IMR-90 (cell line): ENCODE results near the gene AP3D1. TPM values are rescaled to one million over a fixed set of nuclear protein-coding genes. Genes with fewer than 3 reads are reported as not detected.
"Not testable (repeated sequence)": the region's sequence is repeated elsewhere in the genome, so short reads cannot be mapped to it uniquely, and the experiment has no call there.

Source experiments
- ATAC-seq: fragments of 200-7000 bp; cut with Tn5 transposase; 2 replicates; pipeline ENCODE4 v1.9.1; 2020; ENCODE audit warnings: low read depth, mild to moderate bottlenecking, moderate library complexity
- BruUV-seq: library from RNA; stranded (reverse); fragments of 400-500 nt; replicated peaks from 2 replicates; lab custom pipeline; 2021; lab: Mats Ljungman, UMichigan
- CTCF ChIA-PET: fragments of 300-600 bp; formaldehyde crosslinking; extraction: SDS; loops from one replicate; lab custom pipeline; 2021; ENCODE audit warnings: antibody characterized with exemption; lab: Yijun Ruan, JAX
- POLR2A ChIA-PET: fragments of 300-600 bp; sonication (Branson Sonifier 250); formaldehyde crosslinking; loops from one replicate; lab custom pipeline; 2022; ENCODE audit warnings: antibody characterized with exemption; ENCODE audit not compliant: unreplicated experiment; lab: Charles Lee
- DNase-seq: peaks from one replicate; pipeline ENCODE4 v3.0.0; 2013
- H2AFZ ChIP-seq: replicated peaks from 2 replicates; pipeline ENCODE3; 2013; ENCODE audit warnings: low read length, mild to moderate bottlenecking; ENCODE audit not compliant: poor library complexity
- H2AK5ac ChIP-seq: 2 replicates; pipeline ENCODE4 v1.6.1; 2013; ENCODE audit warnings: low read depth, low read length, inconsistent platforms
- H2AK9ac ChIP-seq: replicated peaks from 2 replicates; pipeline ENCODE3; 2013; ENCODE audit warnings: mild to moderate bottlenecking, low read depth, low read length, moderate library complexity; ENCODE audit not compliant: poor library complexity
- H2BK120ac ChIP-seq: 2 replicates; pipeline ENCODE4 v1.6.1; 2013; ENCODE audit warnings: low read depth, low read length, inconsistent platforms
- H2BK15ac ChIP-seq: 3 replicates; pipeline ENCODE4 v1.6.1; 2013; ENCODE audit warnings: low read depth, low read length, inconsistent platforms
- H2BK20ac ChIP-seq: 2 replicates; pipeline ENCODE4 v1.6.1; 2013; ENCODE audit warnings: low read depth, mild to moderate bottlenecking, inconsistent platforms, low read length, moderate library complexity
- H2BK5ac ChIP-seq: 2 replicates; pipeline ENCODE4 v1.6.1; 2013; ENCODE audit warnings: mild to moderate bottlenecking, low read depth, low read length, inconsistent platforms; ENCODE audit not compliant: poor library complexity, severe bottlenecking
- H3K14ac ChIP-seq: replicated peaks from 2 replicates; pipeline ENCODE4 v1.6.1; 2013; ENCODE audit warnings: low read depth, low read length, inconsistent platforms
- H3K18ac ChIP-seq: 2 replicates; pipeline ENCODE4 v1.6.1; 2013; ENCODE audit warnings: low read depth, low read length, control low read depth
- H3K23ac ChIP-seq: 2 replicates; pipeline ENCODE4 v1.6.1; 2013; ENCODE audit warnings: low read depth, low read length, inconsistent platforms
- H3K27ac ChIP-seq: 2 replicates; pipeline ENCODE4 v1.5.1; 2013; ENCODE audit warnings: mild to moderate bottlenecking, control low read depth, low read length; ENCODE audit not compliant: insufficient read depth
- H3K27me3 ChIP-seq: 2 replicates; pipeline ENCODE4 v1.6.1; 2013; ENCODE audit warnings: low read length; ENCODE audit not compliant: control insufficient read depth, insufficient read depth
- H3K36me3 ChIP-seq: 2 replicates; pipeline ENCODE4 v1.6.1; 2013; ENCODE audit warnings: low read length, mixed read lengths; ENCODE audit not compliant: control insufficient read depth, insufficient read depth
- H3K4ac ChIP-seq: 2 replicates; pipeline ENCODE4 v1.6.1; 2013; ENCODE audit warnings: low read depth, low read length, inconsistent platforms
- H3K4me1 ChIP-seq: 2 replicates; pipeline ENCODE4 v1.6.1; 2013; ENCODE audit warnings: low read length, mixed read lengths; ENCODE audit not compliant: control insufficient read depth, insufficient read depth
- H3K4me2 ChIP-seq: 2 replicates; pipeline ENCODE4 v1.6.1; 2013; ENCODE audit warnings: low read depth, mild to moderate bottlenecking, control low read depth, low read length, moderate library complexity
- H3K4me3 ChIP-seq: 2 replicates; pipeline ENCODE4 v1.5.1; 2013; ENCODE audit warnings: low read depth, mild to moderate bottlenecking, control low read depth, low read length, moderate library complexity; ENCODE audit not compliant: insufficient read depth
- H3K56ac ChIP-seq: 2 replicates; pipeline ENCODE4 v1.6.1; 2013; ENCODE audit warnings: low read length, inconsistent platforms; ENCODE audit not compliant: insufficient read depth; ENCODE audit errors: extremely low read depth
- H3K79me1 ChIP-seq, 2 experiments: 2 replicates each; pipeline ENCODE4 v1.6.1; 2013; ENCODE audit warnings: low read length in 2 of 2, inconsistent platforms in 1 of 2, low read depth in 1 of 2
- H3K9ac ChIP-seq: 2 replicates; pipeline ENCODE4 v1.6.1; 2013; ENCODE audit warnings: low read depth, low read length, control low read depth
- H3K9me1 ChIP-seq: 2 replicates; pipeline ENCODE4 v1.6.1; 2013; ENCODE audit warnings: low read length, inconsistent platforms; ENCODE audit not compliant: insufficient read depth
- H3K9me3 ChIP-seq: 2 replicates; pipeline ENCODE4 v1.6.1; 2013; ENCODE audit warnings: low read length; ENCODE audit not compliant: control insufficient read depth, insufficient read depth
- H4K20me1 ChIP-seq: 2 replicates; pipeline ENCODE4 v1.6.1; 2013; ENCODE audit warnings: low read length, inconsistent platforms; ENCODE audit not compliant: insufficient read depth
- H4K5ac ChIP-seq: 2 replicates; pipeline ENCODE4 v1.6.1; 2013; ENCODE audit warnings: mild to moderate bottlenecking, low read depth, low read length, control low read depth
- H4K8ac ChIP-seq, 2 experiments: 2 replicates each; pipeline ENCODE4 v1.6.1; 2013; ENCODE audit warnings: low read depth in 2 of 2, low read length in 2 of 2, control low read depth in 1 of 2, inconsistent platforms in 1 of 2
- H4K91ac ChIP-seq: 2 replicates; pipeline ENCODE4 v1.6.1; 2013; ENCODE audit warnings: low read depth, low read length, inconsistent platforms; ENCODE audit not compliant: insufficient read depth
- CEBPB ChIP-seq: IDR thresholded peaks from 2 replicates; pipeline ENCODE4 v1.6.1; 2012; ENCODE audit warnings: low read depth, low read length, improper control_type of control experiment
- POLR2A ChIP-seq: IDR thresholded peaks from 2 replicates; pipeline ENCODE4 v1.6.1; 2012; ENCODE audit warnings: mild to moderate bottlenecking, low read depth, low read length
- RAD21 ChIP-seq: IDR thresholded peaks from 2 replicates; pipeline ENCODE4 v1.6.1; 2012; ENCODE audit warnings: low read length, improper control_type of control experiment
- RFX5 ChIP-seq: IDR thresholded peaks from 2 replicates; pipeline ENCODE4 v1.8.0; 2012; ENCODE audit warnings: low read depth, mild to moderate bottlenecking, low read length, moderate library complexity
- WGBS, 2 experiments: methylation state at CpG; one replicate each; pipeline versions ENCODE4 v1.1.5 to v1.1.7; 2013; ENCODE audit warnings: missing lambda C conversion rate in 2 of 2; ENCODE audit not compliant: insufficient read length in 1 of 2; ENCODE audit errors: extremely low coverage in 2 of 2; 5-methylcytosine and 5-hydroxymethylcytosine counted together
- dilution Hi-C: fragments of 300-500 bp; cut with HindIII; formaldehyde crosslinking; loops from one replicate; pipeline ENCODE4 v1.14.3; 2018; ENCODE audit warnings: low sequenced_read_pairs; ENCODE audit not compliant: unreplicated experiment
- in situ Hi-C: fragments of 300-500 bp; cut with MboI; formaldehyde crosslinking; loops from 3 replicates; pipeline ENCODE4 v1.14.3; 2019; ENCODE audit warnings: low sequenced_read_pairs, inconsistent platforms, mixed read lengths
- intact Hi-C: fragments of 100-400 bp; cut with micrococcal nuclease; formaldehyde crosslinking; loops from 2 replicates; pipeline ENCODE4 v1.10.0; 2022
- polyA plus RNA-seq, 3 experiments: library from polyadenylated mRNA; depleted of rRNA; stranded (reverse); fragments of >200 nt; gene quantifications; 2 replicates each; pipeline ENCODE4 v1.2.3, GENCODE V29; 2012; ENCODE audit warnings: low replicate concordance in 1 of 3
- total RNA-seq: library from RNA; depleted of rRNA; stranded (reverse); fragments of >200 nt; gene quantifications from 2 replicates; pipeline ENCODE4 v1.2.3, GENCODE V29; 2012

Gene AP3D1
- total and polyA plus RNA-seq, 2 of the 4 experiments (the other 2 are of a cell fraction): 75.3 to 129 TPM

GRCh38 chr19:2129022-2129421 lies 22.3 kb downstream of the AP3D1 start:
- CTCF ChIA-PET: no interaction called here

GRCh38 chr19:2128252-2128651 lies 23.1 kb downstream of the AP3D1 start:
- 86% methylated on average over 2 of the region's 34 CpGs; no CpG with 5 or more reads in 1 of the 2 experiments for WGBS, 2 experiments
- H2BK15ac ChIP-seq, H3K14ac ChIP-seq, DNase-seq, H2AK9ac ChIP-seq, in situ Hi-C loops, H3K23ac ChIP-seq, H3K56ac ChIP-seq, BruUV-seq, H2BK5ac ChIP-seq, H3K9ac ChIP-seq, H3K4me2 ChIP-seq, H3K4me1 ChIP-seq, dilution Hi-C loops, H2BK20ac ChIP-seq, H3K27ac ChIP-seq, H4K5ac ChIP-seq, H3K27me3 ChIP-seq, intact Hi-C loops, CTCF ChIA-PET, H3K18ac ChIP-seq, ATAC-seq, H3K4me3 ChIP-seq, H2AK5ac ChIP-seq, H3K9me3 ChIP-seq, H3K4ac ChIP-seq, H3K9me1 ChIP-seq, H2AFZ ChIP-seq, H4K8ac ChIP-seq, H4K91ac ChIP-seq, H2BK120ac ChIP-seq, POLR2A ChIA-PET: not testable (repeated sequence)
- Histone ChIP-seq H4K20me1 (peaks cover 63% of the 10 kb centered on the region), H3K36me3 (peaks cover 66% of the 10 kb centered on the region), H3K79me1 (peaks cover 5 to 65% of the 10 kb centered on the region in 2 experiments; a peak in 3 of 4 replicates)

More at GRCh38 chr19:2129022-2129421, 22.3 kb downstream of the AP3D1 start:
- no peak overlapping the region for H4K8ac ChIP-seq
- H3K27ac ChIP-seq: no peak overlapping the region
- H3K36me3 ChIP-seq: peaks cover 60% of the 10 kb centered on the region
- H3K27me3 ChIP-seq: no peaks in the 10 kb centered on the region
- dilution Hi-C loops: no loop called here
- no TSS peak for BruUV-seq
- no peak overlapping the region for H4K91ac ChIP-seq
- no peak overlapping the region for H2AK9ac ChIP-seq
- no peak overlapping the region for H3K56ac ChIP-seq
- no peak overlapping the region for H3K14ac ChIP-seq
- H3K18ac ChIP-seq: no peak overlapping the region
- TF ChIP-seq POLR2A (no peak), RAD21 (no peak), CEBPB (no peak), RFX5 (no peak)
- no peaks in the 10 kb centered on the region for H3K4me1 ChIP-seq
- no peak overlapping the region for H2BK15ac ChIP-seq
- no peak overlapping the region for H2BK120ac ChIP-seq
- in situ Hi-C loops: no loop called here
- H3K4me2 ChIP-seq: no peak overlapping the region
- H4K20me1 ChIP-seq: peaks cover 56% of the 10 kb centered on the region
- H2AFZ ChIP-seq: no peak overlapping the region
- H3K23ac ChIP-seq: no peak overlapping the region
- H2BK5ac ChIP-seq: no peak overlapping the region
- no peak for DNase-seq
- no peak overlapping the region for H2BK20ac ChIP-seq
- H4K5ac ChIP-seq: no peak overlapping the region
- POLR2A ChIA-PET: no interaction called here
- no peak overlapping the region for H3K4ac ChIP-seq
- intact Hi-C loops: no loop called here
- no peak for ATAC-seq
- H2AK5ac ChIP-seq: no peak overlapping the region
- peaks cover 5 to 58% of the 10 kb centered on the region in 2 experiments for H3K79me1 ChIP-seq
- no peaks in the 10 kb centered on the region for H3K9me3 ChIP-seq
- 99% methylated on average over 7 of the region's 21 CpGs; no CpG with 5 or more reads in 1 of the 2 experiments for WGBS, 2 experiments
- H3K9ac ChIP-seq: no peak overlapping the region
- H3K4me3 ChIP-seq: no peak overlapping the region
- H3K9me1 ChIP-seq: 0 out of 2 replicates have a peak, but pooled peaks cover 3% of the 10 kb centered on the region
